GM13976 (cell line): Measurements from ENCODE around the gene AHCTF1.
A peak's percentile ranks its signal among the peaks of the same experiment; 100 is the strongest.
"Not testable (repeated sequence)": the region's sequence is repeated elsewhere in the genome, so short reads cannot be mapped to it uniquely, and the experiment has no call there.

Experiments used
- DNase-seq: peaks from one replicate; pipeline ENCODE4 v3.0.0; 2012; ENCODE audit warnings: low spot score
- in situ Hi-C: fragments of 300-500 bp; cut with MboI; formaldehyde crosslinking; loops from one replicate; pipeline ENCODE4 v1.12.0; 2022; ENCODE audit warnings: low sequenced_read_pairs, mixed read lengths, inconsistent platforms; ENCODE audit not compliant: unreplicated experiment
- TF ChIP-seq, protein P1 (sequence below): IDR thresholded peaks from 2 replicates; pipeline ENCODE4 v1.5.1; 2012; ENCODE audit warnings: borderline replicate concordance, mild to moderate bottlenecking; ENCODE audit not compliant: insufficient read depth; ENCODE audit errors: extremely low read depth, missing control alignments, control extremely low read depth

The AHCTF1 gene

DNA sequence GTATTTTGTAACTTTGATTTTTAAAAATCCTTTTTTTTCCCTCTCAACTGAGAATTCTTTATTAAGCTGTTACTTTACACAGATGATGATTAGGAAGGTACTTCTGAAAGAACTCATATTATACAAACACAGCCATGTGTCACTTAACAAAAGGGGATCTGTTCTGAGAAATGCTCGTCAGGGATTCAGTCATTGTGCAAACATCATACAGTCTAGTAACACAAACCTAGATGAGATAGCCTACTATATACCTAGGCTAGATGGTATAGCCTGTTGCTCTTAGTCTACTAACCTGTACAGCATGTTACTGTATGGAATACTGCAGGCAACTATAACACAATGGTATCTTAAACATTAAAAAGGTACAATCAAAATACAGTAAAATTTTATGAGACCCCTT lies 24.9 kb downstream of the AHCTF1 start:
- in situ Hi-C loops = no loop called here
- DNase-seq = no peak
- TF ChIP-seq, protein P1, sequence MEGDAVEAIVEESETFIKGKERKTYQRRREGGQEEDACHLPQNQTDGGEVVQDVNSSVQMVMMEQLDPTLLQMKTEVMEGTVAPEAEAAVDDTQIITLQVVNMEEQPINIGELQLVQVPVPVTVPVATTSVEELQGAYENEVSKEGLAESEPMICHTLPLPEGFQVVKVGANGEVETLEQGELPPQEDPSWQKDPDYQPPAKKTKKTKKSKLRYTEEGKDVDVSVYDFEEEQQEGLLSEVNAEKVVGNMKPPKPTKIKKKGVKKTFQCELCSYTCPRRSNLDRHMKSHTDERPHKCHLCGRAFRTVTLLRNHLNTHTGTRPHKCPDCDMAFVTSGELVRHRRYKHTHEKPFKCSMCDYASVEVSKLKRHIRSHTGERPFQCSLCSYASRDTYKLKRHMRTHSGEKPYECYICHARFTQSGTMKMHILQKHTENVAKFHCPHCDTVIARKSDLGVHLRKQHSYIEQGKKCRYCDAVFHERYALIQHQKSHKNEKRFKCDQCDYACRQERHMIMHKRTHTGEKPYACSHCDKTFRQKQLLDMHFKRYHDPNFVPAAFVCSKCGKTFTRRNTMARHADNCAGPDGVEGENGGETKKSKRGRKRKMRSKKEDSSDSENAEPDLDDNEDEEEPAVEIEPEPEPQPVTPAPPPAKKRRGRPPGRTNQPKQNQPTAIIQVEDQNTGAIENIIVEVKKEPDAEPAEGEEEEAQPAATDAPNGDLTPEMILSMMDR = no peak

DNA sequence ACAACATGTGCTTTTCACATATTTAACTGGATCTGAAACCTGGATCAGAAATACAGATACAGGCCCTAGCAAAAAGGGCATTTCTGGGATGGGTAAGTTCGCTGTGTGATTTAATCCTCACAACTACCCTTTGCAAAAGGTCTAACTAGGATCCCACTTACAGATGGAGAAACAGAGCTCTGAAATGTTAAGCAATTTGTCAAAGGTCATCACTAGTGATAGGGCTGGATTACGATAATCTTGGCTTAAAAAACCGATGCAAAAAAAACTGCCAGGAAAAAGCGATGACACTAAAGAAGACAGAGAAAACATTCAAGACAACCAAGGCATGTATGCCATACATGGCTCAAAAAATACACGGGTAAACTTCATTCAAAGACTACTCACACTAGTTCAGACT lies 29.9 kb downstream of the AHCTF1 start:
- DNase-seq = no peak
- in situ Hi-C loops = no loop called here
- TF ChIP-seq, protein P1 = no peak

DNA sequence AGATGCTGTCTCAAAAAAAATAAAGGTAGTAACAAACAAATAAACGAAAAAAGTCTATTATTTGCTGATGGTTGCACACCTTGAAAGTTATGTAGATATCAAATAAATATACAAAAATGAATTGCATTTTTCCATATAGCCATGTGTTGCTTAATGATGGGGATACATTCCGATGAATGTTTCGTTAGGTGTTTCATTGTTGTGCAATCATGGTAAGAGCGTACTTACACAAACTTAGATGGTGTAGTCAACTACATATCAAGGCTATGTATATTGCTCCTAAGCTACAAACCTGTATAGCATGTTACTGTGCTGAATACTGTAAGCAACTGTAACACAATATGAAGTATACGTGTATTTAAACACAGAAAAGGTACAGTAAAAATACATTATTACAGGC lies 34.4 kb downstream of the AHCTF1 start:
- in situ Hi-C loops = no loop called here
- DNase-seq = no peak
- TF ChIP-seq, protein P1 = no peak

DNA sequence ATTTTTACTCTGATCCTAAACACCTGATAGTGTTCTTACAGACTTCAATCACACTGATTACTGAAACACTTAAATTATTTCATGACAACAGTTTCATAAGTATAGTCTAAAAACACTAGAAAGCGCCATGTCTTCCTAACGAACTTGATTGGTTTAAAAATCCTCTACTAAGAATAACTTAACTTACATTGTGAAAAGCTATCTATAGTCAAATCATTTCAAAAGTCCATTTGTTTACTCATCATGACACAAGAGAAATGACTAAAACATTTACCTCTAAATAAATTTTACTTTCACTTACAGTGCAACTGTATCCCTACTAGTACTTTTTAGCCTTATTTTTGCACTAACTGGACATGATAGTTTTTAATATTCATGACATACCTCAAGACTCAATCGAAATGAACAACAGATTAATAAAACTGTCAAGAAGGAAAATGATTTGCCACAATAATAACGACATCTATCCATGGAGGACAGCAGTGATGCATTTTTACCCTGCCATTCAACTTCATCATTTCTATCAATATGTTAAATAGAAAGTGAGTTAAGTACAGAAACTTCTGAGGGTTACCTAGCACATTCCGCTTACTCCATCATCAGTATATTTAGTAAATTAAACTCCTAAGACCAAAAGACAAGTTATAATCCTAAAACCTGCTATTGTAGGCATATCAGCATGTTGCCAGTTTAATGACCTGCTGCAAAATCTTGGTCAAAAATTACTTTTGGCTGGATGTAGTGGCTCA lies 38.4 kb downstream of the AHCTF1 start:
- TF ChIP-seq, protein P1 = no peak
- in situ Hi-C loops = no loop called here
- DNase-seq = peak; percentile 38

DNA sequence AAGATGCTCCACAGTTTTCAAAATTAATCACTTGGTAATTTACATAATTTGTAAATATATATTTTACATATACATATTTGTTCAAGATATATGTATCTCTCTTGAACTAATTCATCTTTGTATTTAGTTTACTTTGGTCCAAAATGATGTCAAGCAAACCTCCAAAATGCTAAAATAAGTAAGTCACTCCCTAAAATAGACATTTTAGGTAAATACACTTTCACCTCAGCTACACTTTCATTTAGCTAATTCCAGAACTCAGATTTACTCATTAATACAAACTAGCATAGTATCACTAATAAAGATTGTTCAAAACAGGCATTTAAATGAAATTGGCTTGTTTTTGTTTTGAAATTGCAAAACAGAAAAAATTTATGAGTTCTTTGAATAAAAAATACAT lies 40.6 kb downstream of the AHCTF1 start:
- in situ Hi-C loops = no loop called here
- TF ChIP-seq, protein P1 = no peak
- no peak for DNase-seq

DNA sequence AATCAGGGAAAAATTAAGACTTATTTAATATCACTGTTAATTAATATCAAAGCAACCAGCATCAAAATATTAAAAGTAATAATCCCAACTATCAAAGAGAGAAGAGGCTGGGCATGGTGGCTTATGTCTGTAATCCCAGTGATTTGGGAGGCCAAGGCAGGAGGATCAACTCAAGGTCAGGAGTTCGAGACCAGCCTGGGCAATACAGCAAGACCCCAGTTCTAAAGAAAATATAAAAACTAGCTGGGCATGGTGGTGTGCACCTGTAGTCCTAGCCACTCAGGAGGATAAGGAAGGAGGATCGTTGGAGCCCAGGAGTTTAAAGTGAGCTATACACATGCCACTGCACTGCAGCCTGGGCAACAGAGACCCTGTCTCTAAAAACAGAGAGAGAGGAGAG lies 43.2 kb downstream of the AHCTF1 start:
- TF ChIP-seq, protein P1 = no peak
- no peak for DNase-seq
- in situ Hi-C loops = no loop called here

DNA sequence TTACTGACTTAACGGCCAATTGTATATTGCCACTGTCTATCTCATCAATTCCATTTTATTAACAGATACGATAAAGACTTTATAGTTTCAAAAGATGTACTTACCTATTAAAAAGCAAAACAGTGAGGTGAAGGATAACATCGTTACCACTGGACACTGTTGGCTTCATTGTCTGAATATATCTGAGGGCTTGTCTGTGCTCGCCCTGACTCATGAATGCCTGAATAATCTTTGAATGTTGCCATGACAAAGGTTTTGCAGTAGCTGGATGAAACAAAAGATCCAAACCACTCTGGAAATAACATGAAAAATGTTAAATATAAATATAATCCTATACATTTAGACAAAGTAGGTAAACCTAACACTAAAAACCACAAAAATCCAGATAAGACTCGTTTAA lies 46.4 kb downstream of the AHCTF1 start:
- in situ Hi-C loops, DNase-seq: not testable (repeated sequence)
